GM12878 (cell line): ENCODE data around the gene HNRNPA2B1. TPM values are rescaled to one million over a fixed set of nuclear protein-coding genes. Genes with fewer than 3 reads are reported as not detected.

Experiments
- ASH2L ChIP-seq: fragments of 300-600, 200-600 bp; sonication (generic); IDR thresholded peaks from 2 replicates; pipeline ENCODE4 v1.6.1; 2017; ENCODE audit warnings: low read depth, mild to moderate bottlenecking, borderline replicate concordance
- CREB1 ChIP-seq: IDR thresholded peaks from 2 replicates; pipeline ENCODE4 v1.6.1; 2012; ENCODE audit warnings: low read depth, mild to moderate bottlenecking, inconsistent platforms
- POU2F2 ChIP-seq: IDR thresholded peaks from 3 replicates; pipeline ENCODE4 v1.6.1; 2011; ENCODE audit warnings: low read depth, mild to moderate bottlenecking, low read length, borderline replicate concordance
- RELA ChIP-seq: fragments of 450-650 bp; IDR thresholded peaks from 2 replicates; pipeline ENCODE4 v1.8.0; 2014; ENCODE audit warnings: borderline replicate concordance; ENCODE audit not compliant: partially characterized antibody
- ZBTB40 ChIP-seq: fragments of 450-650 bp; IDR thresholded peaks from 2 replicates; pipeline ENCODE4 v1.6.1; 2016; ENCODE audit warnings: mild to moderate bottlenecking, moderate library complexity, borderline replicate concordance
- polyA plus RNA-seq, 11 experiments: library from polyadenylated mRNA; depleted of rRNA in 4 of 11; unstranded in 6 of 11; stranded (reverse) in 5 of 11; fragments of >200 nt; fragmentation: Nextera tagmentation in 4 of 11; fragmentation: Illumina TruSeq in 1 of 11; extraction: Ambion mirVana in 4 of 11; extraction: Trizol in 1 of 11; gene quantifications; 1 replicate in 1 of 11; 2 replicates in 10 of 11; pipeline versions ENCODE4 v1.2.1 to v1.2.3, GENCODE V29; 2011 to 2016; ENCODE audit warnings: inconsistent platforms in 2 of 11, missing spikeins in 2 of 11, low read depth in 1 of 11
- total RNA-seq, 4 experiments: library from RNA; depleted of rRNA in 3 of 4; stranded (reverse); fragments of >200 nt in 3 of 4; fragmentation: Illumina TruSeq in 1 of 4; extraction: Trizol in 1 of 4; gene quantifications; 2 replicates each; pipeline versions ENCODE4 v1.2.1 to v1.2.3, GENCODE V29; 2013 to 2021

HNRNPA2B1 gene
- total and polyA plus RNA-seq, 10 of the 15 experiments (the other 5 are each of a cell fraction or from before 2014, with no cell fraction given), result 295 to 1,396 (median 932) TPM

- TF ChIP-seq ZBTB40 (no peak), ASH2L (no peak), POU2F2 (peak; percentile 48; the same call in 1 of the 3 replicates), CREB1 (no peak), RELA (peak; percentile 46)
These were observed 46.4 kb downstream of the HNRNPA2B1 start (continued) for GRCh38 chr7:26153823-26154783.
